Peyer's patch (tissue), 4 donors: ENCODE results near the gene SLC25A38.

Source experiments
- POLR2A ChIP-seq, 2 donors: fragments of 450-650 bp; IDR thresholded peaks; one replicate each; pipeline ENCODE4 v1.5.1; 2017; ENCODE audit warnings: antibody characterized with exemption in 2 of 2, mild to moderate bottlenecking in 2 of 2, moderate library complexity in 2 of 2
- TF ChIP-seq, protein P1 (sequence below), 6 experiments: fragments of 450-650 bp in 4 of 6; fragments of 200-600 bp in 2 of 6; sonication (generic) in 1 of 6; IDR thresholded peaks; one replicate each; pipeline ENCODE4 v1.5.1; 2017 to 2019; ENCODE audit warnings: antibody characterized with exemption in 6 of 6, mild to moderate bottlenecking in 3 of 6, moderate library complexity in 1 of 6

DNA sequence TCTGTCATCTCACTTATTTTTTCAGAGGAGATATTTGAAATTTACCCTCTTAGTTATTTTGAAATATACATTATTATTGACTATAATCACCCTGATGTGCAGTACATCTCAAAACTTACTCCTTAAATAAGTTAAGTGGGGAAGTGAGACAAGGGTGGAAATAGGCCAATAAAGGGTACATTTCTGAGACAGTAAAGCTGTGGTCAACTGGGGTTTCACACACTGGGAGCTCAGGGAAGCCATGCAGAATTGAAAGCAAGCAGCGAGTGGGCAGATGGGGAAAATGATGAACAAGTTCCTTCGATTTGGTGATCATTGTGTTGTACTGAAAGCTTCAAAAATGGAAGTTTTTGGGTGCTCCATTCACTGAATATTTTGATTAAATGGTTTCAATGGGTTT is 62.8 kb downstream of the SLC25A38 start:
- TF ChIP-seq POLR2A (IDR thresholded peaks at IDR 0.05), result no peak
- TF ChIP-seq, protein P1, sequence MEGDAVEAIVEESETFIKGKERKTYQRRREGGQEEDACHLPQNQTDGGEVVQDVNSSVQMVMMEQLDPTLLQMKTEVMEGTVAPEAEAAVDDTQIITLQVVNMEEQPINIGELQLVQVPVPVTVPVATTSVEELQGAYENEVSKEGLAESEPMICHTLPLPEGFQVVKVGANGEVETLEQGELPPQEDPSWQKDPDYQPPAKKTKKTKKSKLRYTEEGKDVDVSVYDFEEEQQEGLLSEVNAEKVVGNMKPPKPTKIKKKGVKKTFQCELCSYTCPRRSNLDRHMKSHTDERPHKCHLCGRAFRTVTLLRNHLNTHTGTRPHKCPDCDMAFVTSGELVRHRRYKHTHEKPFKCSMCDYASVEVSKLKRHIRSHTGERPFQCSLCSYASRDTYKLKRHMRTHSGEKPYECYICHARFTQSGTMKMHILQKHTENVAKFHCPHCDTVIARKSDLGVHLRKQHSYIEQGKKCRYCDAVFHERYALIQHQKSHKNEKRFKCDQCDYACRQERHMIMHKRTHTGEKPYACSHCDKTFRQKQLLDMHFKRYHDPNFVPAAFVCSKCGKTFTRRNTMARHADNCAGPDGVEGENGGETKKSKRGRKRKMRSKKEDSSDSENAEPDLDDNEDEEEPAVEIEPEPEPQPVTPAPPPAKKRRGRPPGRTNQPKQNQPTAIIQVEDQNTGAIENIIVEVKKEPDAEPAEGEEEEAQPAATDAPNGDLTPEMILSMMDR (IDR thresholded peaks at IDR 0.05), result no peak
